Measurements from ENCODE around the gene TOMM70.

Gene TOMM70

DNA sequence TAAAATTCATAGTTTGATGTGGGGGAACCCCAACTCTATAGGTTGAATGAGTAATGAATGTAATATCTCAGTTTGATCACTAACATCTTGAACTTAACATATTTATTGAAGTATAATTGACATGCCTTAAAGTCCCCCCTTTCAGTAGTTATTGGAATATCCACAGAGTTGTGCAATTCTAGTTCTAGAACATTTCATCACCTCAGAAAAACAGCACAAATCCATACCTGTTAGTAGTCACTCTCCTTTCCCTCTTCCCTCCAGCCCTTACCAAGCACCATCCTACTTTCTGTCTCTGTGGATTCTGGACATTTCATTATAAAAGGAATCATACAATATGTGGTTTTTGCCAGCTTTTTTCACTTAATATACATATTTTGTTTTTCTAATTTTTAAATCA, 75.1 kb downstream of the TOMM70 start:
- no peak for DNase-seq (ENCODE audit: low spot score)

DNA sequence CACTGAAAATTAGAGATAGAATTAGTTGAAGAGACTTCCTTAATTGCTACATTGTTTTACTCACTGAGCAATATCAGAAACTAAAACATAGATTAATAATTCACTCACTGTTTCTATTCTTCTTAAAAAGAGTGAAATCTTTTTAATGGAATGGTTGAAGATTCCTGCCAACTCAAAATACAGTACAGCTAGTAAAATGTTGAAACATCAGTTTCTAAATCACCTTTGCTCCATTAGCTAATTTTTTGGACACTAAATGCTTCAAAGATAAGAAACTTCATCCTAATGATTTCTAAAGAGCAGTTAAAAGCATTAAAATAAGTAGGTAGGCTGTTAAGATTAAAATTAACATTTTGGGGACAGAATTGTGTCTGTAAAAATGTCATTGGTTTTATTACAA, 76.8 kb downstream of the TOMM70 start:
- DNase-seq (ENCODE audit: low spot score): no peak

DNA sequence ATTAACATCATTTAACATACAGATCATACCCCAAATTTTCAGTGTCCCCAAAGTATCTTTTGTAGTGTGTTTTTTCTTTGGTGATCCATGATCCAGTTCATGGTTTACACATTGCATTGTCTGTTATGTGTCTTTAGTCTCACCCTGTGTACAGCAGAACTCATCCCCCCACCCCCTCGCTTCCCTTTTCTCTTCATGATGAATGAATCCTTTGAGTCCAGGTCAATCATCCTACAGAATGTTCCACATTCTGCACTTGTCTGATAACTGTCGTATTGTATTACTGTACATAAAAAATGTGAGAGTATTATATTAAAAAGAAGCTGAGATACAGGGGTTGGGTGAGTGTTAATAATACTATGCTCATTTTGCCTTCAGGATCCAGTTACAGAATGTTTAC, 80.9 kb downstream of the TOMM70 start:
- no peak for DNase-seq (ENCODE audit: low spot score)

DNA sequence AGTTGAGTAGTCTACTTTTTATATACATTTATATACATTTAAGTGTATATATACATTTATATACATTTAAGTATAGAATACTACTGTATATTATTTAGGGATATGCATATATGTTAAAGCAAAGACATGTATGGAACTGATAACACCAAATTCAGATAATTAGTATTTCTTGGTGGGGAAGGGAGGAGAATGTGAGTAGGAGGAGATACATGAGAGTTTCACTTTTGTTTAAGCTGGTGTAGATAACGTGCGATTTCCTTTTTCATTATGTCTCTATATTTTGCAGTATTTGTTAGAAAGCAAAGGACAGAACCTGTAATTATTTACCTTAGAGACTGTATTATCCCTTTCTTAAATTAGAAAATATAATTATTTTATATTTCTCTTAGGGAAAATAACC, 83.0 kb downstream of the TOMM70 start:
- DNase-seq (ENCODE audit: low spot score): no peak

DNA sequence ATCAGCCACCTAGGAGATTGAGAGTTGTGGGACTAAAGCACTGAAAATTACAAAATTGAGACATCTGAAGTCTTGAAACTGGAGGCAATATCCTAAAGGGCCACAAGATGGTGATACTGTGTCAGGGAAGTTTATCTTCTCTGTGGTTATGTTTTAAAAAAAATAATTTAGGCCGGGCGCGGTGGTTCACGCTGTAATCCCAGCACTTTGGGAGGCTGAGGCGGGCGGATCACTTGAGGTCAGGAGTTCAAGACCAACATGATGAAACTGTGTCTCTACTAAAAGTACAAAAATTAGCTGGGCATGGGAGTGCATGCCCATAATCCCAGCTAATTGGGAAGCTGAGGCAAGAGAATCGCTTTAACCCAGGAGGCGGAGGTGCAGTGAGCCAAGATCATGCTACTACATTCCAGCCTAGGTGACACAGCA, 84.2 kb downstream of the TOMM70 start:
- DNase-seq (ENCODE audit: low spot score): peak; percentile 59

All from Ammon's horn (tissue), 1 donor.